ENCODE results near the gene CCDC152. TPM values are rescaled to one million over a fixed set of nuclear protein-coding genes. Genes with fewer than 3 reads are reported as not detected.

The CCDC152 gene
- total RNA-seq, 1 donor from 2014 or later: 0.78 TPM

DNA sequence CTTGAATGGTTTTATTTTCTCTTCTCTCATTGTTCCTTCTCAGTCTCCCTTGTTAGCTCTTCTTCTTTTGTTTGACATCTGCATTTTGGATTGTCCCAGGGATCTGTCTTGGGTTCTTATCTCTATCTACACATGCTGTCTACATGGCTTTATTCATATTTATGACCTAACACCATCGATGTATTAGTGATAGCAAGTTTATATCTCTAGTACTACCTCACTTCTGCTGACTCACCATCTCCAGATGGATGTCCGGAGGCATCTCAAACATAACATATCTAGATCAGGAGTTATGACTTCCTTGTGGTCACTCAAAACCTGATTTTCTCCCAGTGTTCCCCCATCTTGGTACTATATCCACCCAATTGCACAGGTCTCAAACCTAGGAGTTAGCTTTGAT, 74.3 kb downstream of the CCDC152 start:
- ATAC-seq (no peak), DNase-seq (no peak)
- Histone ChIP-seq H3K4me3 (no peak overlapping the region), H3K36me3 (no peaks in the 10 kb centered on the region), H3K27me3 (no peaks in the 10 kb centered on the region), H3K4me1 (no peaks in the 10 kb centered on the region), H3K9me3 (no peaks in the 10 kb centered on the region), H3K27ac (no peak overlapping the region)
- intact Hi-C loops (cut with DNase I): no loop called here
- TF ChIP-seq, protein P1, sequence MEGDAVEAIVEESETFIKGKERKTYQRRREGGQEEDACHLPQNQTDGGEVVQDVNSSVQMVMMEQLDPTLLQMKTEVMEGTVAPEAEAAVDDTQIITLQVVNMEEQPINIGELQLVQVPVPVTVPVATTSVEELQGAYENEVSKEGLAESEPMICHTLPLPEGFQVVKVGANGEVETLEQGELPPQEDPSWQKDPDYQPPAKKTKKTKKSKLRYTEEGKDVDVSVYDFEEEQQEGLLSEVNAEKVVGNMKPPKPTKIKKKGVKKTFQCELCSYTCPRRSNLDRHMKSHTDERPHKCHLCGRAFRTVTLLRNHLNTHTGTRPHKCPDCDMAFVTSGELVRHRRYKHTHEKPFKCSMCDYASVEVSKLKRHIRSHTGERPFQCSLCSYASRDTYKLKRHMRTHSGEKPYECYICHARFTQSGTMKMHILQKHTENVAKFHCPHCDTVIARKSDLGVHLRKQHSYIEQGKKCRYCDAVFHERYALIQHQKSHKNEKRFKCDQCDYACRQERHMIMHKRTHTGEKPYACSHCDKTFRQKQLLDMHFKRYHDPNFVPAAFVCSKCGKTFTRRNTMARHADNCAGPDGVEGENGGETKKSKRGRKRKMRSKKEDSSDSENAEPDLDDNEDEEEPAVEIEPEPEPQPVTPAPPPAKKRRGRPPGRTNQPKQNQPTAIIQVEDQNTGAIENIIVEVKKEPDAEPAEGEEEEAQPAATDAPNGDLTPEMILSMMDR (IDR thresholded peaks at IDR 0.05): no peak

DNA sequence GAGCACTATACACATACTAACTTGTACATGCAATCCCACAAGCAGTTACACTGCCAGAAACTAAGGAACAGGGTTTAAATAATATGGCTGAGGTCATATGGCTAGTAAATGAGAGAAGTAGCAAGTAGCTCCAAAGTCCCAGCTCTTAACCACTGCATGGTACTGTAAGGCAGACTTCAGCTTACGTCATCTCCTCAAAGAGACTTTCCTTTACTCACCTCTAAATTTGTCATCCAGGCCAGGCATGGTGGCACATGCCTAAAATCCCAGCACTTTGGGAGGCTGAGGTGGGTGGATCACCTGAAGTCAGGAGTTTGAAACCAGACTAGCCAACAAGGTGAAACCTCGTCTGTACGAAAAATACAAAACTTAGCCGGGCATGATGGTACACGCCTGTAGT, 75.4 kb downstream of the CCDC152 start:
- ATAC-seq: no peak
- no peaks in the 10 kb centered on the region for H3K4me1 ChIP-seq
- intact Hi-C loops (cut with DNase I): no loop called here

DNA sequence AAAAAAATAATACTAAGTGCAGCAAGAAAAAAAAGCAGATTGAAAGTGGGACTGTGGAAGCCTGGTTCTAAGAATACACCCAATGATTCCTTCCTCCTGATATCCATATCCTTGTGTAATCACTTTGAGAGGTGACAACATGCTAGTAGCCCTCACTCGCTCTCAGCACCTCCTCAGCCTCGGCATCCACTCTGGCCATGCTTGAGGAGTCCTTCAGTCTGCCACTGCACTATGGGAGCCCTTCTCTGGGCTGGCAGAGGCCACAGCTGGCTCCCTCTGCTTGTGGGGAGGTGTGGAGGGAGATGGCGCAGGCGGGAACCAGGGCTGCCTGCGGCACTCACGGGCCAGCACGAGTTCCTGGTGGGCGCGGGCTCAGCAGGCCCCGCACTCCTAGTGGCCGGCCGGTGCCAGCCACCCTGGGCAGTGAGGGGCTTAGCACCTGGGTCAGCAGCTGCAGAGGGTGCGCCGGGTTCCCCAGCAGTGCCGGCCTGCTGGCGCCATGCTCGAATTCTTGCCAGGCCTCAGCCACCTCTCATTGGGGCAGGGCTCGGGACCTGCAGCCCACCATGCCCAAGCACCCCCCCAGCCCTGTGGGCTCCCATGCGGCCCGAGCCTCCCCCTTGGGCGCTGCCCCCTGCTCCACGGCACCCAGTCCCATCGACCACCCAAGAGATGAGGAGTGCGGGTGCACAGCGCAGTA, 79.6 kb downstream of the CCDC152 start:
- Histone ChIP-seq H3K9me3 (no peaks in the 10 kb centered on the region), H3K27me3 (no peaks in the 10 kb centered on the region), H3K4me1 (peaks cover 8% of the 10 kb centered on the region), H3K4me3 (no peak overlapping the region), H3K27ac (no peak overlapping the region), H3K36me3 (no peaks in the 10 kb centered on the region)
- intact Hi-C loops (cut with DNase I): no loop called here
- DNase-seq (peak; percentile 69), ATAC-seq (peak; percentile 64)
- TF ChIP-seq, protein P1 (IDR thresholded peaks at IDR 0.05): no peak

More for the DNA sequence above, 75.4 kb downstream of the CCDC152 start:
- H3K36me3 ChIP-seq: no peaks in the 10 kb centered on the region
- no peaks in the 10 kb centered on the region for H3K27me3 ChIP-seq
- no peak overlapping the region for H3K27ac ChIP-seq
- no peaks in the 10 kb centered on the region for H3K9me3 ChIP-seq
- TF ChIP-seq, protein P1 (IDR thresholded peaks at IDR 0.05): no peak
- DNase-seq: no peak
- H3K4me3 ChIP-seq: no peak overlapping the region

DNA sequence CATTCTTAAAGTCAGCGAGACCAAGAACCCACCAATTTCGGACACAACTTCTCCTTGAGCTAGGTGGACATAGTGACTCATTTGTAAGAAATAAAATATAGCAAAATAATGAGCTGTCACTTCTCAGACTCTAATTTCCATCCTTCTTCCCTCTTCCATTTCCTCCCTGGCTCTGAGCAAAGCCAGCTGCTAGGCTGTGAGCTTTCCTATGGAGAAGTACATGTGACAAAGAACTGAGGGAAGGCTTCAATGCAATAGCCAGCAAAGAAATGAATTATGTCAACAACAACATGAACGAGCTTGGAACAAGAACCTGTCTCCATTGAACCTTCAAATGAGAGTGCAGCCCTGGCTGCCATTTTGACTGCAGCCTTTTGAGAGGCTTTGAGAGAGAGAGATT, 81.0 kb downstream of the CCDC152 start:
- Histone ChIP-seq H3K9me3 (no peaks in the 10 kb centered on the region), H3K4me3 (no peak overlapping the region), H3K27ac (no peak overlapping the region), H3K36me3 (no peaks in the 10 kb centered on the region), H3K27me3 (no peaks in the 10 kb centered on the region), H3K4me1 (peaks cover 11% of the 10 kb centered on the region)
- DNase-seq (no peak), ATAC-seq (no peak)
- intact Hi-C loops (cut with DNase I): no loop called here
- TF ChIP-seq, protein P1 (IDR thresholded peaks at IDR 0.05): no peak

DNA sequence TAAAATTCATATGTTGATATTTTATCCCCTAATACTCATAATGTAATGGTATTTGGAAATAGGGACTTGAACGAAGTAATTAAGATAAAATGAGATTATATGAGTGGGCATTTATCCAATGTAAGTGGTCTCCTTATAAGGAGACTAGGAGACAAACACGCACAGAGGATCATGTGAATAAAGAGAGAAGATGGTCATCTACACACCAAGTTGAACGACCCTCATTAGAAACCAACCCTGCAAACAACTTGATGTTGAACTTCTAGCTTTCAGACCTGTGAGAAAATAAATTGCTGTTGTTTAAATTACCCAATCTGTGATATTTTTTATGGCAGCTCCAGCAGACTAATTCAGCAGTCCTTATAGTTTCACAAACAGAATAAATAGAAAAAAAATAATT, 82.6 kb downstream of the CCDC152 start:
- ATAC-seq: no peak

More for the DNA sequence above, 82.6 kb downstream of the CCDC152 start:
- DNase-seq: no peak
- Histone ChIP-seq H3K4me1 (peaks cover 11% of the 10 kb centered on the region), H3K36me3 (no peaks in the 10 kb centered on the region), H3K9me3 (no peaks in the 10 kb centered on the region), H3K27me3 (no peaks in the 10 kb centered on the region), H3K27ac (peak overlapping the region; percentile 66), H3K4me3 (no peak overlapping the region)
- TF ChIP-seq, protein P1 (IDR thresholded peaks at IDR 0.05): no peak
- intact Hi-C loops (cut with DNase I): no loop called here

All from upper lobe of right lung (tissue), 1 donor.